ENCODE measurements around the gene ZBTB4. TPM values are rescaled to one million over a fixed set of nuclear protein-coding genes. Genes with fewer than 3 reads are reported as not detected.
A peak's percentile ranks its signal among the peaks of the same experiment; 100 is the strongest.

ZBTB4 gene
- total RNA-seq, 1 experiment from 2014 or later, result 14.4 TPM

DNA sequence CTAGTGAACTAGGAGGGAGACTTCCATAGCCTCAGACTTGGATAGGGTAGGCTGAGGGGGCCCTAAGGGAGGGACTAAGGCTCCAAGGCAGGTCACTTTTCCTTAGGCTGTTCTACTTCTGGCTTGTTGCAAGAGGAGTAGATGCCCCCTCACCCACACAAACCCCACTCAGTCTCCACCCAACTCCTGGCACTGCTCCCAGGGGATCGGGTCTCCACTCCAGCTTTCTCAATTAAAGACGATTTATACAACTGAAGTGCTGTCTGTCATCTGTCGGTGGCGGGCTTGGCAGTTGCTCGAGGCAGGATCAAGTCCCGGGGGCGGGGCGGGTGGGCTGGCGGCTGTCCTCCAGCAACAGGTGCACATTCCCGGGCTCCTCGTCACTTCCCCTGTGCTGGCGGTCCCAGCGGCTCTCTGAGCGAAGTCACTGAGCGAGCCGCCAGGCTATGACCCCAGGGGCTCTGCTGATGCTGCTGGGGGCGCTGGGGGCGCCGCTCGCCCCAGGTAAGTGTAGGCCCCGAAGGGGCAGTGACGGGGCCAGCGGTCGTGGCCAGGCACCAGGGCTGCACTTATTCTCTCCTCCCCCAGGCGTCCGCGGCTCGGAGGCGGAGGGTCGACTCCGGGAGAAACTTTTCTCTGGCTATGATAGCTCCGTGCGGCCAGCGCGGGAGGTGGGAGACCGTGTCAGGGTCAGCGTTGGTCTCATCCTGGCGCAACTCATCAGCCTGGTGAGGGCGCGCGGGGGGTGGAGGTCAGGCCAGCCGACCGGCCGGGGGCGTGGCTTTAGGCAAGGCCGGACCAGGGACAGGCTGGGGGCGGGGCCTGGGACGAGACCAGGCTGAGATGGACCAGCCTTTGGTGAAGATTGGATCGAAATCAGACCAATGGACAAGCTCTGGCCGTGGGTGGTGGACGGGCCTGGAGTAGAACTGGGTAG is 34.5 kb downstream of the ZBTB4 start, which contains the start of gene CHRNB1:
Gene CHRNB1, plus strand, starts transcription at position 380 of the 937 bp plus-strand sequence. Its CDS starts 67 bp downstream, at position 447.
- Histone ChIP-seq H3K56ac (ENCODE audit: insufficient read length, low read depth, low read length) (no peak within 1 kb of the TSS), H3K4me2 (ENCODE audit: insufficient read depth, insufficient read length, low read length) (peak within 1 kb of the TSS; percentile 22), H3K4me1 (ENCODE audit: insufficient read depth, low read length) (no peaks in the 10 kb centered on the region; the same call in 1 of the 2 replicates), H3K9ac (ENCODE audit: extremely low read depth, insufficient read length, low read length) (no peak within 1 kb of the TSS), H3K27me3 (ENCODE audit: insufficient read depth, low read length) (peaks cover 1% of the 10 kb centered on the region; the same call in 1 of the 2 replicates), H3K79me1 (ENCODE audit: insufficient read depth, low read depth, low read length, poor library complexity, severe bottlenecking) (no peaks in the 10 kb centered on the region), H3K79me2 (ENCODE audit: insufficient read depth, low read length) (no peaks in the 10 kb centered on the region), H3K27ac (ENCODE audit: insufficient read length, low read depth, low read length) (no peak within 1 kb of the TSS), H3K14ac (ENCODE audit: insufficient read depth, low read length) (no peak within 1 kb of the TSS), H3K4ac (ENCODE audit: low read depth, low read length) (no peak within 1 kb of the TSS), H4K5ac (ENCODE audit: insufficient read length, low read depth, low read length) (no peak within 1 kb of the TSS), H3K18ac (ENCODE audit: insufficient read length, low read depth, low read length) (peak within 1 kb of the TSS; percentile 59), H2BK5ac (ENCODE audit: insufficient read length, low read length) (no peak within 1 kb of the TSS), H4K91ac (ENCODE audit: insufficient read length, low read depth, low read length) (no peak within 1 kb of the TSS), H3K9me3 (ENCODE audit: control insufficient read depth, low read depth, low read length) (no peaks in the 10 kb centered on the region), H2BK120ac (ENCODE audit: low read depth, low read length, poor library complexity, severe bottlenecking) (no peak within 1 kb of the TSS), H2BK15ac (ENCODE audit: low read depth, low read length) (no peak within 1 kb of the TSS), H2AFZ (ENCODE audit: low read length) (no peak within 1 kb of the TSS), H4K8ac (replicated peaks; ENCODE audit: insufficient read length, low read depth, low read length) (no peak within 1 kb of the TSS), H3T11ph (ENCODE audit: low read length) (no peak within 1 kb of the TSS), H4K20me1 (ENCODE audit: control insufficient read depth, insufficient read depth, insufficient read length) (no peaks in the 10 kb centered on the region), H2BK20ac (ENCODE audit: low read depth, low read length, poor library complexity, severe bottlenecking) (no peak within 1 kb of the TSS), H2BK12ac (ENCODE audit: insufficient read length, low read depth, low read length) (no peak within 1 kb of the TSS), H2AK5ac (ENCODE audit: insufficient read length, low read length) (no peak within 1 kb of the TSS), H3K23me2 (ENCODE audit: insufficient read length, low read depth, low read length, poor library complexity, severe bottlenecking) (peaks cover 12% of the 10 kb centered on the region), H3K23ac (ENCODE audit: insufficient read length, low read depth, low read length) (no peak within 1 kb of the TSS)
- peaks cover 30 to 46% of the 10 kb centered on the region in 2 experiments for H3K4me1 Mint-ChIP-seq
- TF ChIP-seq, protein P1, sequence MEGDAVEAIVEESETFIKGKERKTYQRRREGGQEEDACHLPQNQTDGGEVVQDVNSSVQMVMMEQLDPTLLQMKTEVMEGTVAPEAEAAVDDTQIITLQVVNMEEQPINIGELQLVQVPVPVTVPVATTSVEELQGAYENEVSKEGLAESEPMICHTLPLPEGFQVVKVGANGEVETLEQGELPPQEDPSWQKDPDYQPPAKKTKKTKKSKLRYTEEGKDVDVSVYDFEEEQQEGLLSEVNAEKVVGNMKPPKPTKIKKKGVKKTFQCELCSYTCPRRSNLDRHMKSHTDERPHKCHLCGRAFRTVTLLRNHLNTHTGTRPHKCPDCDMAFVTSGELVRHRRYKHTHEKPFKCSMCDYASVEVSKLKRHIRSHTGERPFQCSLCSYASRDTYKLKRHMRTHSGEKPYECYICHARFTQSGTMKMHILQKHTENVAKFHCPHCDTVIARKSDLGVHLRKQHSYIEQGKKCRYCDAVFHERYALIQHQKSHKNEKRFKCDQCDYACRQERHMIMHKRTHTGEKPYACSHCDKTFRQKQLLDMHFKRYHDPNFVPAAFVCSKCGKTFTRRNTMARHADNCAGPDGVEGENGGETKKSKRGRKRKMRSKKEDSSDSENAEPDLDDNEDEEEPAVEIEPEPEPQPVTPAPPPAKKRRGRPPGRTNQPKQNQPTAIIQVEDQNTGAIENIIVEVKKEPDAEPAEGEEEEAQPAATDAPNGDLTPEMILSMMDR (conservative IDR thresholded peaks at IDR 0.05), result peak; percentile 38; the same call in 2 of the 3 replicates
- H3K4me3 Mint-ChIP-seq, result peak within 1 kb of the TSS; percentile 81 to 94
- no CpG with 5 or more reads among the region's 51 CpGs for WGBS (ENCODE audit: extremely low coverage, insufficient read length, low lambda C conversion rate)
- DNase-seq, result peak; percentile 98
- peaks cover 14% of the 10 kb centered on the region for H3K27me3 Mint-ChIP-seq (ENCODE audit: low read depth)
- peaks cover 7 to 23% (median 9%) of the 10 kb centered on the region in 3 experiments for H3K36me3 Mint-ChIP-seq (ENCODE audit: insufficient read depth in 1 of 3, low read depth in 3 of 3)
- H3K27ac Mint-ChIP-seq, result peak within 1 kb of the TSS; percentile 97 to 99 (median 97)
- no peaks in the 10 kb centered on the region; a peak in 1 of 5 replicates for H3K9me3 Mint-ChIP-seq
